GM21825 (cell line): Measurements from ENCODE around the gene DGKQ.
"Not testable (repeated sequence)": the region's sequence is repeated elsewhere in the genome, so short reads cannot be mapped to it uniquely, and the experiment has no call there.

Experiments used
- ATAC-seq: cut with Tn5 transposase; IDR thresholded peaks from one replicate; pipeline ENCODE4 v1.9.1; 2021; ENCODE audit warnings: mild to moderate bottlenecking, moderate library complexity; ENCODE audit not compliant: unreplicated experiment

DGKQ gene

DNA sequence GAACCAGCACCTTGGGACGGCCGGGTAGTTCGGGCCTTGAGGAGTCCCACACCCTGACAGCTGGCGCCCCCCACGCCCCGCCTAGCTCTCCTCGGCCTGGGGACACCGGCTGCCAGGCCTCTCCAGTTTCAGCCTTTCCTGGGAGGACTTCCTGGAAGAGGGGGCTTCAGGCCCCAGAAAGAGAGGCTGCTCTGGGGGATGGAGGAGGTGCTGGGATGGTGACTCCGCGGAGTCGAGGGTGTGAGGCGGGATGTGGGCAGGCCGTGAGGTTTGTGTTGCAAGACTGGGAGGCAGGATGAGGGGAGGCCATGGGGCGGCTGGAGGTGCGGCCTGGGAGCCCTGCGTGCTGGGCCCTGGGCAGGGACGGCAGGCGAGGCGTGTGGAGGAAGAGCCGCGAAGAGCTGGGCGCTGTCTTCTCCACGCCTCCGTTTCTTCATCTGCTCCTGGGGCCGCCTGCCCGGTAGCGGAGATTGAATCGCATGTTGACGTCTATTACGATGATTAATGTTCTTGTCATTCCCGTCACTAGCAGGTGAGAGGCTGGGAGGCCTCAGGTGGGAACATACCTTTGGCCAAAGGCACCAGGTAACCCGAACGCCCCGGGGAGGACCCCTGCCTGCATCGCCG lies 37.1 kb upstream of the DGKQ start:
- ATAC-seq: no peak

DNA sequence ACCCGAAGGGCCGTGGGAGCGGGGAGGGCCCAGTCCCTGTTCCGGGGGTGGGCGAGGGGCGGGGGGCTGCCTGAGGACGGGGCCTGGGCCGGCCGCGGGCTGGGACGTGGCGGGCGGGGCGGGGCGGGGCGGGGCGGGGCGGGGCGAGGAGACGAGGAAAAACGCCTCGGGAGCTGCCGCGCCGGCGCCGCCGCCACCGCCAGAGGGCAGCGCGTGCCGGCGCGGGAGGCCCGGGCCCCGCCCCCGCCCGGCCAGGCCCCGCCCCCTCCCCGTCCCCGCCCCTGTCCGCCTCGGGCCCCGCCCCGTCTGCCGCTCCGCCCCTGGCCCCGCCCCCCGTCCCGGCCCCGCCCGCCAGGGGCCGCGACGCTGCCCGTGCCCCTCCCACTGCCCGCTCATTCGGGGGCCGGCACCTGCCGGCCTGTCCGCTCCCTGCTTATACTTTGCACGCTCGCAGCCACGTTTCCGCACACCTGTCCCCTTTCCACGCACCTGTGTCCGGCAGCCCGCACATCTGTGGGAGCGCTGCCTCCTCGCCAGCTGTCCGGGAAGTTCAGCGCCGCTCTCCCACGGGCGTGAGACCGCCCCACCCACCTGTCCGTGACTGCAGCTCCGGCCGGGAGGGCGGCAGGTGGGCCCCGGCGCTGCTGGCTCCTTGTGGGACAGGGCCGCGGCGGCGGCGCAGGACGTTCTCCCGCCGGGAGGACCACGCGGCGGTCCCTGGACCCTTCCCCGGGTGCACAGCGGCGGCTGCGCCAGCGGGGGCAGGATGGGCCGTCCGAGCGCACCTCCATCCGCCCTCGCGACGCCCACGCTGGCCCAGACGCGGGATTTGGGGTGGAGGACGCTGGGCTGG lies 36.4 kb upstream of the DGKQ start:
- ATAC-seq: peak; percentile 32

DNA sequence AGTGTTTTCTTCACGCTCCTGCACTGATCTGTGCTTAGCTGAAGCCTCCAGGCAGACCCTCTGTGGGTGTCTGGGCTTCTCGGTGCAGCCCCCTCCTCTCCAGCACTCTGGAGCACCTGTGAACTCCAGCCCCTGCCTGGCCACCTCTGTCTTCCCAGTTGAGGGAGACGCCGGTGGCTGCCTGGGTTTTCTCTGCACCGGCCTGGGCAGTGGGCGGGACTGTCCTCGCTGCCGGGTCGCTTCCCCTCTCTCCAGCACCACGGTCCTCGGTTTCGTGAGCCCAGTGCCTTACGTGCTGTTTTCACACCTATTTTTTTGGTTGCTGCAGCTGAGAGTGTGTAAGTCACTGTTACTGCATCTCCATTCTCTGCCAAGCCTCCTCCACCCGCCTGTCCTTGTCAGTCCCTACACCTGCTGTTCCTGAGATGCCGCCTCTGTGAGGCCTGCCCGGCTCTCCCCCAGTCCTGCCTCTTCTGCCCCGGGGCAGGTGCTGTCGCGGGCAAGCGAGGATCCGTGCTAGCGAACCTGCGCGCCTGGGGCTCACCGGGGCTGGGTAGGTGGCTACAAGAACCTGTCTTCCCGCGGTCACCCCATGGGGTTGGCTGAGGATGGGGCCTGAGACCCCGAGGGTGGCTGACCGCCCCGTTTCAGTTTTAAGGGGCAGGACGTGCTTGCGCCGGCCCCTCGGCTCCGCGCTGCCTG lies 35.6 kb upstream of the DGKQ start:
- peak; percentile 13 for ATAC-seq

DNA sequence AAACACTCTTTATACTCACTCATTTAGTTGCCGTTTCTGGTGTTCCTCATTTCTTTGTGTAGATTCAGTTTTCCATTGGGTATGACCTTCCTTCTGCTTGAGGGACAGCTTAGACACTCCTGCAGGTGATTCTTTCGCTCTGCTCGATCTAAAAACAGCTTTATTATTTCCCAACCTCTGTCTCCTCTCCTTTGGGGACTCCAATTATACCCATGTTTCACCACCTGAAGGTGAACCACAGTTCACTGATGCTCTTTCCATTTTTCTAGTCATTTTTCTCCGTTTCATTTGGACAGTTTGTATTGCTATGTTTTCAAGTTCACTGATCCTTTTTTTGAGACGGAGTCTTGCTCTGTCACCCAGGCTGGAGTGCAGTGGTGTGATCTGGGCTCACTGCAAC lies 33.5 kb upstream of the DGKQ start:
- no peak for ATAC-seq

DNA sequence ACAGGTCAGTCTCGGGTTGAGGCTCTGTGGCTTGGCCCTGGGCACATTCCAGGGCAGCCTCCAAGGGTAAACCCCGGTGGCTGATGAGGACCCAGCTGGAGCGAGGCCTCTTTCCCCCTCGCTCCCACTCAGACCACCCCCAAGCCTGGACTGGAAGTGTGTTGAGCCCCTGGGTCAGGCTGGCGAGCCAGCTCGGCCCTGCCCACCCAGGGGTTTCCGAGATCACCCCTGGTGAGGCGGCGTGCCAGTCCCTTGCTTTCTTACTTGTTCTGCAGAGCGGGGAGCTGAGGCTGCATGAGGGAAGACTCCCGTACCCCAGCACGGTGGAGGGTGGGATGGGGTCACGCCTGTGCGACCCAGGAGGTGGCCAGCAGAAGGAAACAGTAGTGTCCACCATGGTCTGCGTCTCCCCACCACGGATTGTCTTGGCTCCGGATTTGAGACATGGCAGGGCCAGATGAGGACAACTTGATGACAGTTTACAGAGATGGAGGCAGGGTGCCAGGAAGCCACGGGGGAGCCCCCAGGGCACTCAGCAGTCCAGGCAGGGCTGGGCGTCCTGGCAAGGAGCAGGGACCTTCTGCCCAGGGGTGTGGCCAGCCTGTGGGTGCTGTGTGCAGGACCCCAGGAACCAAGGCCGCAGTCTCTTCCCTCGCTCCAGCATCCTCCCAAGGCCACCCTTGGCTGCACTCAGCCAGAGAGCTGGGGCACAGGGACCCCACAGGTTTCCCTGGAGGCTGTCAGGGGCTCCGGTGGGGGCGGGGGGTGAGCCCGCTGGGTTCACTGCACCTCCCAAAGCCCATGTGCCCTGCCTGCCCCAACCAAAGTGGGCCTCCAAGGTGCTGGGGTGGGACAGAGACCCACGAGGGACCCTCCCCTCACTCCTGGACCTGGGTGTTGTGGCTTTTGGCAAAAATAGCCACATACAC lies 31.5 kb upstream of the DGKQ start:
- no peak for ATAC-seq

DNA sequence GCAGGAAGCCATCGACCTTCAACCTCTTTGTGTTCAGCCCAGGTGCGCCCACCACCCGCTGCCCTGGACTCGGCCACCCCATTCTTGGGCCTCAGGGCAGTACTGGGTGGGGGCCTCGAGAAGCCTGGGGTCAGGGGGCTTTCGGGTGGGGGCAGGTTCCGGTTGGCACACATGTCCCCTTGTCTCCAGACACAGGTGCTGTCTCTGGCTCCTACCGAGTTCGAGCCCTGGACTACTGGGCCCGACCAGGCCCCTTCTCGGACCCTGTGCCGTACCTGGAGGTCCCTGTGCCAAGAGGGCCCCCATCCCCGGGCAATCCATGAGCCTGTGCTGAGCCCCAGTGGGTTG lies 30.7 kb upstream of the DGKQ start:
- no peak for ATAC-seq

DNA sequence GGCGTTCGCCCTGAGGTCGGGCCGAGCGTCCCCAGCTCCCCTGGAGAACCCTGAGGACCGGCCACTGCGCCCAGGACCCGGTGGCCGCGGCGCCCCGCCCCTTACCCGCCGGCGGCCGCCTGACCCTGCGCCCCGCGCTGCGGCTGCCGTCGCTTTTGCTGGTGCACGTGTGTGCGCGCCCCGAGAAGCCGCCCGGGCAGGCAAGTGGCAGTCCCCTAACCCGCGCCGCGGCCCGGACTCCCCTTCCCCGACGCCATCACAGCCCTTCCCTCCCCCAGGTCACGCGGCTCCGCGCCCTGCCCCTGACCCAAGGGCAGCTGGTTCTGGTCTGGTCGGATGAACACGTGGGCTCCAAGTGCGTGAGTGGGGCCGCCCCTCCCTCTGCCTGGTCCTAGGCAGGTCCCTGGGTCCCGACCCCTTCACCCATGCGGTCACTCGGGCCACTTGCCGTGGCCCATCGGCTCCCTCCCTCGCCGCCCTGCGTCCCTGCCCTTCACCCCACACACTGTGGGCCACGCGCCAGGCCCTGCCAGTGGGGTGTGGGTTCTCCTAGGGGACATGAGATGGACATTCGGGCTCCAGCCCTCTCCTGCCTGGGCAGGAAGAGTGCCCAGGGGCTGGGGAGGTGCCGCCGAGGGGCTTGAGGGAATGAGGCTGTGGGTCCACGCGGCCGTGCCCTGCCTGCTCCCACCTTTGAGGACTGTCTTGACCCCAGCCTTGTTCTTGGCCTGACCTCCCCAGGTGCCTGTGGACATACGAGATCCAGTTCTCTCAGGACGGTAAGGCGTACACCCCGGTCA lies 30.1 kb upstream of the DGKQ start:
- ATAC-seq: no peak

DNA sequence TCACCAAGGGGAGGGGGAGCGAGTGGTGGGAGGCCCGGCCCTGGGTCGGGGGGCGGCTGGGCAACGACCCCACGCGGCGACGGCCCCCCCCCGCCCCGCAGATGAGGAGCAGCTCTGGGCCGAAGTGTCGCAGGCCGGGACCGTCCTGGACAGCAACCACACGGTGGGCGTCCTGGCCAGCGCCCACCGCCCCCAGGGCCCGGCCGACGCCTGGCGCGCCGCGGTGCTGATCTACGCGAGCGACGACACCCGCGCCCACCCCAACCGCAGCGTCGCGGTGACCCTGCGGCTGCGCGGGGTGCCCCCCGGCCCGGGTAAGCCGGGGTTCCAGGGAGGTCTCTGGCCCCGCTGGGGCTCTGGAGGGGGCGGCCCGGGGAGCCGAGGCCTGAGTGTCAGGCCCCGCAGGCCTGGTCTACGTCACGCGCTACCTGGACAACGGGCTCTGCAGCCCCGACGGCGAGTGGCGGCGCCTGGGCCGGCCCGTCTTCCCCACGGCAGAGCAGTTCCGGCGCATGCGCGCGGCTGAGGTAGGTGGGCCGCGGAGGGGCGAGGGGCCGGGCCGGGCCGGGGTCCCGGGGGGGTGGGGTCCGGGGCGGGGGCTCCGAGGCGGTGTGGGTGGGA lies 29.4 kb upstream of the DGKQ start:
- no peak for ATAC-seq

DNA sequence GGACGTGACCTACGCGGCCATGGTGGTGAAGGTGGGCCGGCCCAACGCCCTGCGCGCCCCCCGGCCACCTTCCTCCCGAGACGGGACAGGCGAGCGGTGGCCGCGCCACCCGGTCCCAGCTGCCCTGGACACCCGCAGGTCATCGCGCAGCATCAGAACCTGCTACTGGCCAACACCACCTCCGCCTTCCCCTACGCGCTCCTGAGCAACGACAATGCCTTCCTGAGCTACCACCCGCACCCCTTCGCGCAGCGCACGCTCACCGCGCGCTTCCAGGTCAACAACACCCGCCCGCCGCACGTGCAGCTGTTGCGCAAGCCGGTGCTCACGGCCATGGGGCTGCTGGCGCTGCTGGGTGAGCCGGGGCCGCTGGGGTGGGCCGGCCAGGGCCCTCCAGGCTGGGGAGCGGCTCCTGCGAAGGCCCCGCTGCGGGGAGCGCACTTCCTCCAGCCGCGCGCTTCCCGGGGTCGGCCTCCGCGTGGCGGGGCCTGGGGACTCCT lies 28.8 kb upstream of the DGKQ start:
- no peak for ATAC-seq

DNA sequence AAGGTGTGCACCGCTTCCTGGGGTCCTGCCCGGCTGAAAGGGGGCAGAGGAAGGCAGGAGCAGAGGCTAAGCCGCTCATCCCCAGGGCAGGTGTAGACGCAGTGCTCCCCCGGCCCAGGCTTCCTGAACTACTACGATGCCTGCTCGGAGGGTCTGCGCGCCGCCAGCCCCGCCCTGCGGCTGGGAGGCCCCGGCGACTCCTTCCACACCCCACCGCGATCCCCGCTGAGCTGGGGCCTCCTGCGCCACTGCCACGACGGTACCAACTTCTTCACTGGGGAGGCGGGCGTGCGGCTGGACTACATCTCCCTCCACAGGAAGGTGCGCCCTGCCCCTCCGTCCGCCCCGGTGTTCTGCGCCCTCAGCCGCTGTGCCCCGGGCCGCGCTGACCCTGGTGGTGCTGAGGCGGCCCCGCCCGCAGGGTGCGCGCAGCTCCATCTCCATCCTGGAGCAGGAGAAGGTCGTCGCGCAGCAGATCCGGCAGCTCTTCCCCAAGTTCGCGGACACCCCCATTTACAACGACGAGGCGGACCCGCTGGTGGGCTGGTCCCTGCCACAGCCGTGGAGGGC lies 28.3 kb upstream of the DGKQ start:
- no peak for ATAC-seq

DNA sequence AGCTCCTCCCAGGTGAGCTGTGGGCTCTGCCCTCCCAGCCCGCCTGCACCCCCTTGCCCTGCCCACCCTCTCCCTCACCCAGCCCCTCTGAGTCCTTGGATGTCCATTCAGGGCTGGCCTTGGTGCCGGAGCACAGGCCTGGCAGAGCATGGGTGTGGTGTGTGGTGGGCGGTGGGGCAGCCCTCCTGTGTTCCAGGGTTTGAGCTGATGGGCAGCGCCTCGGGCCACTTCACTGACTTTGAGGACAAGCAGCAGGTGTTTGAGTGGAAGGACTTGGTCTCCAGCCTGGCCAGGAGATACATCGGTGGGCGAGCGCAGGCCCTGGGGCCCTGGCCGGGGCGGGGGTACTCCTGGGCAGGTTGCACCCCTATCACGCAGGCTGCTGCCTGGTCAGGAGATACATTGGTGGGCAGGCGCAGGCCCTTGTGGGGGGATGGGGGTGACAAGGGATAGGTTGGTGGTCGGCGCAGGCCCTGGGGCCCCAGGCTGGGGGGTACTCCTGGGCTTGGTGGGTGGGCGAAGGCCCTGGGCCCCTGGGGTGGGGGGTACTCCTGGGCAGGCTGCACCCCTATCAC lies 27.4 kb upstream of the DGKQ start:
- no peak for ATAC-seq

DNA sequence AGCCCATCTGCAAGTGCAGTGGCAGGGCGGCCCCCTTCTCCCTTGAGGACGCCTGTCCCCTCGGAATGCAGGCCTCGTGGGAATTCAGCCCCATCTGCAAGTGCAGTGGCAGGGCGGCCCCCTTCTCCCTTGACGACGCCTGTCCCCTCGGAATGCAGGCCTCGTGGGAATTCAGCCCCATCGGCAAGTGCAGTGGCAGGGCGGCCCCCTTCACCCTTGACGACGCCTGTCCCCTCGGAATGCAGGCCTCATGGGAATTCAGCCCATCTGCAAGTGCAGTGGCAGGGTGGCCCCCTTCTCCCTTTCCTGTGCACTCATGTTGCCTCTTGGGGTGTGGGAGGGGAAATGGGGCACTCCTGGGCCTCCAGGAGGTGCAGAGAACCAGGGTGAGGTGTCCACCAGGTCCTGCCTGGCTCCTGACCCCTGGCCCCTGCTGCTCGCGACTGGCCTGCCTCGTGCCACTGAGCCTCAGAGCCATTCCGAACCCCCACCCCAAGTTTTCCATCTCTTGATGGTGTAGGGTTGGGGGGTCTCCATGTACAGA lies 26.6 kb upstream of the DGKQ start:
- ATAC-seq: no peak

DNA sequence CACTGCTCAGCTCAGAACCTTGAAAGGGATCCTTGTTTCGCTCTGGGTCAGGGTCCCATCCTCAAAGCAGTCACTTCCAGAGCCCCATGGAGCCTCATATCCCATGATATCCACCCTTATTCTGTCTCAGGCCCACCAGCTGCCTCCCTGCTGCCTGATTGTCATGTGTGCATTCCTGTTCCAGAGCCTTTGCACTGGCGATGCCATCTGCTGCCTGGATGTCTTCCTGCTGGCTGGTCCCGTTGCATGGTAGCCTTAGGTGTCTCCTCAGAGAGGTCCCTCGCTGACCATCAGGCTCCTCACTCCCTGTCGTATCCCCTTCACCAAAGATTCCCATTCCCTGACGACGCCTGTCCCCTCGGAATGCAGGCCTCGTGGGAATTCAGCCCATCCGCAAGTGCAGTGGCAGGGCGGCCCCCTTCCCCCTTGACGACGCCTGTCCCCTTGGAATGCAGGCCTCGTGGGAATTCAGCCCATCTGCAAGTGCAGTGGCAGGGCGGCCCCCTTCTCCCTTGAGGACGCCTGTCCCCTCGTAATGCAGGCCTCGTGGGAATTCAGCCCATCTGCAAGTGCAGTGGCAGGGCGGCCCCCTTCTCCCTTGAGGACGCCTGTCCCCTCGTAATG lies 26.0 kb upstream of the DGKQ start:
- ATAC-seq: not testable (repeated sequence)

DNA sequence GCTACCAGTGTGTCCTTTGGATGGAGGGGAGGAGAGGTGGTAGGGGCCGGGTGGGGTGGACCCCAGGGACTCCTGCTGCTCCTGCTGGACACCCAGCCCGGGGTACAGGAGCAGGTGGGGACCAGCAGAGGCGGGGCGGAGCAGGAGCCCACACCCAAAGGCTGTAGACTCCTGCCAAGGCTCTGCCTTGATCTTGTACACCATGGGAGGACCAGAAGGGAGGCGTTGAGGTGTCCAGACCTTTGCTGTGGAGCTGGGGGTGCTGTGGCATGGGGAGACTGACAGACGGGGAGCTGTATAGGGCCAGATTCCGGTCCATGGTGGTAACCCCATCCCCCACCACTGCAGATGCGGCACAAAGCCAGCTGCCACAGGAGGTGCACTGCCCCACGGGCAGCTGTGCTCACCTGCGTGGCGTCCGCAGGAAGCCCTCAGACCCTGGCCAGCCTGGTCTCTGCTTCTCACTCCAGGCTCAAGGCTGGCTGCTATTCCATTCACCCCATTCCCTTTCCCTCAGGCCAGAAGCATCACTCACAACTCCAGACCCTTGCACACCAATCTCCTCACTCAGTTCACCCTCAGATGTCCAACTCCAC lies 24.8 kb upstream of the DGKQ start:
- no peak for ATAC-seq

DNA sequence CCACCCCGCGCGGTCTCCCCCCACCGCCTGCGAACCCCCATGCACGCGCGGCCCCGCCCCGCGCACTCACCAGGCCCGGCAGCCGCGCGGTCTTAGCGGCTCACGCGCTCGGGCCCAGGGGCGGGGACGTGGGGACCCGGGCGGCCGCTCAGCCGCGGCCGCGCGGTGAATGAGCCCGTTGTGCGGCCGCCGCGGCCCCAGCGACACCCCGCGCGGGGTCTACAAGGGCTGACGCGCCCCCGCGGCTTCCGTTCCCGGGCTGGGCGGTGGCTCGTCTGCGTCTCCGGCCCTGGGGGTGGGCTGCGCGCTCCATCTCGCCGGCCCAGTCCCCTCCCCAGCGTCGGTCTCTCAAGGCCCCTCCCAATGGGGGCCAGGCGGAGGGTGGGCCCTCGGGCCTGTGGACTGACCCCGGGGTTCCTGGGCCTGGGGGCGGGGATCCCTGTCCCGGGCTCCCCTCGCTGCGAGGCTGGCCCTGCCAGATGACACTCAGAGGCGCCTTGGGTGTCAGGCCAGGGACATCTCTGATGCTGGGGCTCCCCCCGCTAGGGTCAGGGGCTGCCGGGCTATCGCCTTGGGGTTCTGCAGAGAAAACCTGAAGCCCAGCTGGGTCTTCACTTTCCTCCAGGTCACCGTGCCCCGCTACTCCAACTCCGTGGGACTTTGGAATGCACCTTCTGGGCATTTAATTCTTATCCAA lies 24.2 kb upstream of the DGKQ start:
- ATAC-seq: no peak

DNA sequence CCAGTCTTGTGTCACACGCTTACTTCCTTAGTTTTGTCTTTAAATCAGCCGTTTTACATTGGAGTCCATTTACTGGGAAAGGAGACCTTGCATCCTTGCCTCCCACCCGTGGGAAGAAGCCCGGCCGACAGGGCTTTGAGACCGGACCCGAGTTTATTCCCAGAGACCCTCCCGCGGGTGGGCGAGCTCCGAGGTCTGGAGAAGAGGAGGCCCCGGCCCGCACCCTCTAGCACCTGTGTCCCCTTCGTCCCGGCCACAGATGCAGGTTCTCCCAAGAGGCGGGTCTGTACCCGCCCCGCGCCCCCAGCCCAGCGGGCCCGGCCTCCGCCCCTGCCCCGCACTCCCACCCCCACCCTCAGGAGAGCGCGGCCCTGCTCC lies 23.6 kb upstream of the DGKQ start:
- no peak for ATAC-seq
